HCT116 (cell line): ENCODE results near the gene METTL22. TPM values are rescaled to one million over a fixed set of nuclear protein-coding genes. Genes with fewer than 3 reads are reported as not detected.
A peak's percentile ranks its signal among the peaks of the same experiment; 100 is the strongest.

Experiments
- ATAC-seq: fragments of 200-7000 bp; cut with Tn5 transposase; 2 replicates; pipeline ENCODE4 v1.9.1; 2020; ENCODE audit warnings: mild to moderate bottlenecking, moderate library complexity
- BruUV-seq: library from RNA; stranded (reverse); fragments of 400-500 nt; replicated peaks from 2 replicates; lab custom pipeline; 2021; lab: Mats Ljungman, UMichigan
- CTCF ChIA-PET: fragments of 300-600 bp; sonication (Branson Sonifier 250); formaldehyde crosslinking; loops from one replicate; lab custom pipeline; 2021; ENCODE audit warnings: antibody characterized with exemption; lab: Charles Lee
- POLR2A ChIA-PET: fragments of 300-600, 350-600 bp; sonication (Branson Sonifier 250); formaldehyde crosslinking; loops from one replicate; lab custom pipeline; 2021; ENCODE audit warnings: antibody characterized with exemption; lab: Charles Lee
- RAD21 ChIA-PET, 2 experiments: fragments of 300-600 bp; sonication (Branson Sonifier 250); formaldehyde crosslinking; loops; one replicate each; lab custom pipeline; 2023; ENCODE audit warnings: low total read pairs in 2 of 2; ENCODE audit not compliant: uncharacterized antibody in 2 of 2, unreplicated experiment in 2 of 2, low non-redundant PET in 1 of 2; lab: Charles Lee
- DNase-seq: peaks from one replicate; pipeline ENCODE4 v3.0.0-alpha.2; 2010; ENCODE audit warnings: low read depth, low spot score
- H2AFZ ChIP-seq: fragments of 200-600 bp; shearing (Covaris generic), sonication (generic); 2 replicates; pipeline ENCODE4 v1.6.1; 2017; ENCODE audit warnings: low read depth, mixed run types, mixed read lengths, antibody characterized with exemption, low read length; ENCODE audit not compliant: poor library complexity, severe bottlenecking
- H3K27ac ChIP-seq: 2 replicates; pipeline ENCODE4 v1.5.1; 2012; ENCODE audit warnings: low read depth, low read length
- H3K27me3 ChIP-seq: fragments of 200-600 bp; sonication (generic); 2 replicates; pipeline ENCODE4 v1.6.1; 2016; ENCODE audit warnings: mixed run types, low read length, mixed read lengths; ENCODE audit not compliant: insufficient read depth
- H3K36me3 ChIP-seq, 2 experiments: fragments of 200-500 bp in 1 of 2; fragments of 200-600 bp in 1 of 2; sonication (Bioruptor generic) in 1 of 2; sonication (generic) in 1 of 2; 2 replicates each; pipeline versions ENCODE4 v1.5.1 to v1.6.1; 2014 to 2016; ENCODE audit warnings: low read length in 2 of 2, inconsistent platforms in 1 of 2, mixed read lengths in 1 of 2, mixed run types in 1 of 2; ENCODE audit not compliant: insufficient read depth in 2 of 2, control insufficient read depth in 1 of 2
- H3K4me1 ChIP-seq, 2 experiments: fragments of 200-600 bp in 1 of 2; sonication (generic) in 1 of 2; 2 replicates each; pipeline versions ENCODE4 v1.5.1 to v1.6.1; 2012 to 2017; ENCODE audit warnings: low read length in 2 of 2, inconsistent platforms in 1 of 2, mild to moderate bottlenecking in 1 of 2, mixed read lengths in 1 of 2, mixed run types in 1 of 2, moderate library complexity in 1 of 2; ENCODE audit not compliant: insufficient read depth in 2 of 2, control insufficient read depth in 1 of 2
- H3K4me2 ChIP-seq: fragments of 200-600 bp; sonication (generic); 2 replicates; pipeline ENCODE4 v1.6.1; 2017; ENCODE audit warnings: mixed run types, low read length, mixed read lengths
- H3K4me3 ChIP-seq, 2 experiments: fragments of 200-600 bp in 1 of 2; sonication (generic) in 1 of 2; replicated peaks in 1 of 2; 2 replicates each; pipeline ENCODE4 v1.5.1; 2011 to 2016; ENCODE audit warnings: low read length in 2 of 2, control low read depth in 1 of 2, low read depth in 1 of 2, mild to moderate bottlenecking in 1 of 2, mixed read lengths in 1 of 2, mixed run types in 1 of 2
- H3K79me2 ChIP-seq: fragments of 200-600 bp; sonication (generic); 2 replicates; pipeline ENCODE4 v1.6.1; 2017; ENCODE audit warnings: mild to moderate bottlenecking, mixed run types, low read length, moderate library complexity, mixed read lengths; ENCODE audit not compliant: insufficient read depth
- H3K9ac ChIP-seq: fragments of 200-600 bp; sonication (generic); 2 replicates; pipeline ENCODE4 v1.6.1; 2016; ENCODE audit warnings: low read length, mixed read lengths
- H3K9me2 ChIP-seq: fragments of 200-600 bp; sonication (generic), shearing (Covaris generic); 2 replicates; pipeline ENCODE4 v1.6.1; 2017; ENCODE audit warnings: mixed run types, mild to moderate bottlenecking, moderate library complexity; ENCODE audit not compliant: insufficient read depth
- H3K9me3 ChIP-seq, 2 experiments: fragments of 200-500 bp in 1 of 2; fragments of 200-600 bp in 1 of 2; sonication (Bioruptor generic) in 1 of 2; sonication (generic) in 1 of 2; 2 replicates each; pipeline ENCODE4 v1.6.1; 2014 to 2017; ENCODE audit warnings: low read length in 2 of 2, mixed read lengths in 2 of 2, inconsistent platforms in 1 of 2, low read depth in 1 of 2, mild to moderate bottlenecking in 1 of 2, mixed run types in 1 of 2, moderate library complexity in 1 of 2; ENCODE audit not compliant: control insufficient read depth in 1 of 2, insufficient read depth in 1 of 2
- H4K20me1 ChIP-seq: fragments of 200-600 bp; sonication (generic), shearing (Covaris generic); 2 replicates; pipeline ENCODE4 v1.6.1; 2017; ENCODE audit warnings: mixed run types, mild to moderate bottlenecking, moderate library complexity; ENCODE audit not compliant: insufficient read depth
- CBX3 ChIP-seq: IDR thresholded peaks from 2 replicates; pipeline ENCODE4 v1.6.1; 2012; ENCODE audit warnings: low read depth
- CEBPB ChIP-seq: IDR thresholded peaks from 2 replicates; pipeline ENCODE4 v1.6.1; 2012; ENCODE audit warnings: low read depth
- CTCF ChIP-seq, 3 experiments: fragments of 200-600 bp in 1 of 3; sonication (generic) in 1 of 3; IDR thresholded peaks in 2 of 3; conservative IDR thresholded peaks in 1 of 3; 2 replicates each; pipeline ENCODE4 v1.5.1; 2012 to 2017; ENCODE audit warnings: low read depth in 2 of 3, low read length in 2 of 3, antibody characterized with exemption in 1 of 3, borderline replicate concordance in 1 of 3, control low read depth in 1 of 3, mild to moderate bottlenecking in 1 of 3, mixed read lengths in 1 of 3, mixed run types in 1 of 3, moderate library complexity in 1 of 3; ENCODE audit not compliant: insufficient read depth in 1 of 3
- ELF1 ChIP-seq: IDR thresholded peaks from 2 replicates; pipeline ENCODE4 v1.6.1; 2012; ENCODE audit warnings: low read depth, borderline replicate concordance
- EZH2 ChIP-seq: fragments of 200-600 bp; sonication (generic); IDR thresholded peaks from 2 replicates; pipeline ENCODE4 v1.6.1; 2017; ENCODE audit warnings: antibody characterized with exemption, mixed run types
- EZH2phosphoT487 ChIP-seq: fragments of 200-600 bp; IDR thresholded peaks from 2 replicates; pipeline ENCODE4 v1.6.1; 2018; ENCODE audit warnings: antibody characterized with exemption, borderline replicate concordance
- FOSL1 ChIP-seq: IDR thresholded peaks from 2 replicates; pipeline ENCODE4 v1.6.1; 2012; ENCODE audit warnings: low read depth
- RAD21 ChIP-seq: IDR thresholded peaks from 2 replicates; pipeline ENCODE4 v1.6.1; 2012; ENCODE audit warnings: low read depth, mild to moderate bottlenecking
- REST ChIP-seq: IDR thresholded peaks from 2 replicates; pipeline ENCODE4 v1.6.1; 2012; ENCODE audit warnings: low read depth
- SIN3A ChIP-seq: IDR thresholded peaks from 2 replicates; pipeline ENCODE4 v1.6.1; 2012; ENCODE audit warnings: low read depth
- YY1 ChIP-seq: IDR thresholded peaks from 2 replicates; pipeline ENCODE4 v1.6.1; 2011; ENCODE audit warnings: low read length, low read depth, moderate library complexity, mild to moderate bottlenecking; ENCODE audit not compliant: insufficient replicate concordance; ENCODE audit errors: extremely low read depth
- ZFX ChIP-seq: fragments of 450-650 bp; IDR thresholded peaks from 2 replicates; pipeline ENCODE4 v1.6.1; 2017
- ZNF274 ChIP-seq: fragments of 200-500 bp; sonication (Bioruptor generic); IDR thresholded peaks from 2 replicates; pipeline ENCODE4 v1.6.1; 2014; ENCODE audit warnings: mild to moderate bottlenecking, low read depth, low read length, inconsistent platforms
- intact Hi-C: fragments of 100-400 bp; cut with micrococcal nuclease; formaldehyde crosslinking; loops from 2 replicates; pipeline ENCODE4 v1.10.0; 2022
- total RNA-seq: library from RNA; stranded (reverse); gene quantifications from one replicate; pipeline ENCODE4 v1.2.1, GENCODE V29; 2021; ENCODE audit not compliant: unreplicated experiment
- TF ChIP-seq, protein P1 (sequence below): IDR thresholded peaks from 2 replicates; pipeline ENCODE4 v1.6.1; 2011; ENCODE audit warnings: mild to moderate bottlenecking, low read length, moderate library complexity; ENCODE audit not compliant: insufficient replicate concordance; ENCODE audit errors: extremely low read depth
- TF ChIP-seq, protein P2 (sequence below): IDR thresholded peaks from 2 replicates; pipeline ENCODE4 v1.6.1; 2012
- TF ChIP-seq, protein P3 (sequence below): IDR thresholded peaks from 2 replicates; pipeline ENCODE4 v1.6.1; 2012

METTL22 gene
- total RNA-seq, 1 experiment from 2014 or later = 33.3 TPM

GRCh38 chr16:8673611-8674412 lies 52.3 kb downstream of the METTL22 start:
- Histone ChIP-seq H3K9me2 (no peaks in the 10 kb centered on the region), H3K79me2 (no peaks in the 10 kb centered on the region), H3K4me1 (peaks cover 8 to 37% of the 10 kb centered on the region in 2 experiments; a peak in 3 of 4 replicates), H3K36me3 (no peaks in the 10 kb centered on the region), H2AFZ (peak overlapping the region; percentile 85), H3K27me3 (no peaks in the 10 kb centered on the region), H3K9ac (peak overlapping the region; percentile 20; the same call in 1 of the 2 replicates), H3K4me2 (peak overlapping the region; percentile 94), H4K20me1 (no peaks in the 10 kb centered on the region), H3K27ac (no peak overlapping the region; the same call in 1 of the 2 replicates), H3K4me3 (peak overlapping the region; percentile 43 to 67), H3K9me3 (no peaks in the 10 kb centered on the region)
- CTCF ChIA-PET = interaction anchor here (1.0 to 1.4 kb wide), 2 partner anchors 38 to 465 kb away, joined by 3 to 5 read pairs; no protein-coding TSS in a partner anchor
- peak; percentile 70 for ATAC-seq
- no TSS peak for BruUV-seq
- RAD21 ChIA-PET = no interaction called here
- TF ChIP-seq FOSL1 (no peak), CBX3 (no peak), YY1 (no peak), CEBPB (no peak), ELF1 (no peak), EZH2phosphoT487 (no peak), REST (no peak), SIN3A (no peak), RAD21 (no peak), ZFX (no peak), CTCF (IDR thresholded peaks at IDR 0.05 in 2 of 3, conservative IDR thresholded peaks at IDR 0.05 in 1 of 3; ENCODE audit: borderline replicate concordance in 1 of 3, insufficient read depth in 1 of 3, low read depth in 2 of 3, low read length in 2 of 3) (no peak), ZNF274 (no peak), EZH2 (no peak)
- TF ChIP-seq, protein P1, sequence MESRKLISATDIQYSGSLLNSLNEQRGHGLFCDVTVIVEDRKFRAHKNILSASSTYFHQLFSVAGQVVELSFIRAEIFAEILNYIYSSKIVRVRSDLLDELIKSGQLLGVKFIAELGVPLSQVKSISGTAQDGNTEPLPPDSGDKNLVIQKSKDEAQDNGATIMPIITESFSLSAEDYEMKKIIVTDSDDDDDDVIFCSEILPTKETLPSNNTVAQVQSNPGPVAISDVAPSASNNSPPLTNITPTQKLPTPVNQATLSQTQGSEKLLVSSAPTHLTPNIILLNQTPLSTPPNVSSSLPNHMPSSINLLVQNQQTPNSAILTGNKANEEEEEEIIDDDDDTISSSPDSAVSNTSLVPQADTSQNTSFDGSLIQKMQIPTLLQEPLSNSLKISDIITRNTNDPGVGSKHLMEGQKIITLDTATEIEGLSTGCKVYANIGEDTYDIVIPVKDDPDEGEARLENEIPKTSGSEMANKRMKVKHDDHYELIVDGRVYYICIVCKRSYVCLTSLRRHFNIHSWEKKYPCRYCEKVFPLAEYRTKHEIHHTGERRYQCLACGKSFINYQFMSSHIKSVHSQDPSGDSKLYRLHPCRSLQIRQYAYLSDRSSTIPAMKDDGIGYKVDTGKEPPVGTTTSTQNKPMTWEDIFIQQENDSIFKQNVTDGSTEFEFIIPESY = no peak
- TF ChIP-seq, protein P2, sequence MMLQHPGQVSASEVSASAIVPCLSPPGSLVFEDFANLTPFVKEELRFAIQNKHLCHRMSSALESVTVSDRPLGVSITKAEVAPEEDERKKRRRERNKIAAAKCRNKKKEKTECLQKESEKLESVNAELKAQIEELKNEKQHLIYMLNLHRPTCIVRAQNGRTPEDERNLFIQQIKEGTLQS = no peak
- TF ChIP-seq, protein P3, sequence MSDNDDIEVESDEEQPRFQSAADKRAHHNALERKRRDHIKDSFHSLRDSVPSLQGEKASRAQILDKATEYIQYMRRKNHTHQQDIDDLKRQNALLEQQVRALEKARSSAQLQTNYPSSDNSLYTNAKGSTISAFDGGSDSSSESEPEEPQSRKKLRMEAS = no peak
- POLR2A ChIA-PET = interaction anchor here (0.6 kb wide), 1 partner anchor 418 kb away, joined by 3 read pairs; the partner anchor contains the start of gene HAPSTR1
- DNase-seq = no peak
- intact Hi-C loops = no loop called here
